H9 (cell line): ENCODE data around the gene PREP. TPM values are rescaled to one million over a fixed set of nuclear protein-coding genes. Genes with fewer than 3 reads are reported as not detected.

Experiments used
- DNase-seq: peaks from one replicate; pipeline ENCODE4 v3.0.0-alpha.2; 2017
- H2AFZ ChIP-seq: one replicate; pipeline ENCODE4 v1.6.1; 2013; ENCODE audit warnings: mild to moderate bottlenecking, low read length, control low read depth, moderate library complexity
- H2AK5ac ChIP-seq: 2 replicates; pipeline ENCODE4 v1.6.1; 2013; ENCODE audit warnings: low read length, control low read depth, mixed read lengths; ENCODE audit not compliant: insufficient read length
- H2BK120ac ChIP-seq: one replicate; pipeline ENCODE4 v1.6.1; 2013; ENCODE audit warnings: low read depth, mild to moderate bottlenecking, low read length, control low read depth, inconsistent platforms; ENCODE audit not compliant: poor library complexity, severe bottlenecking
- H2BK12ac ChIP-seq: 2 replicates; pipeline ENCODE4 v1.6.1; 2013; ENCODE audit warnings: low read length, control low read depth, mixed read lengths, low read depth; ENCODE audit not compliant: insufficient read length
- H2BK15ac ChIP-seq: 2 replicates; pipeline ENCODE4 v1.6.1; 2013; ENCODE audit warnings: low read depth, low read length, control low read depth
- H2BK20ac ChIP-seq: one replicate; pipeline ENCODE4 v1.6.1; 2013; ENCODE audit warnings: low read depth, mild to moderate bottlenecking, low read length, control low read depth, inconsistent platforms; ENCODE audit not compliant: poor library complexity, severe bottlenecking
- H2BK5ac ChIP-seq: 2 replicates; pipeline ENCODE4 v1.6.1; 2013; ENCODE audit warnings: low read length, control low read depth, mixed read lengths; ENCODE audit not compliant: insufficient read length
- H3K14ac ChIP-seq: 2 replicates; pipeline ENCODE4 v1.6.1; 2013; ENCODE audit warnings: low read length, control low read depth; ENCODE audit not compliant: insufficient read depth
- H3K18ac ChIP-seq: 2 replicates; pipeline ENCODE4 v1.6.1; 2013; ENCODE audit warnings: low read depth, mild to moderate bottlenecking, mixed read lengths, low read length, control low read depth; ENCODE audit not compliant: insufficient read length
- H3K23ac ChIP-seq: 2 replicates; pipeline ENCODE4 v1.6.1; 2013; ENCODE audit warnings: low read length, control low read depth, mixed read lengths, low read depth; ENCODE audit not compliant: insufficient read length
- H3K23me2 ChIP-seq: 2 replicates; pipeline ENCODE4 v1.6.1; 2013; ENCODE audit warnings: low read depth, mild to moderate bottlenecking, mixed read lengths, low read length, control low read depth; ENCODE audit not compliant: insufficient read length, poor library complexity, severe bottlenecking
- H3K27ac ChIP-seq: 2 replicates; pipeline ENCODE4 v1.5.1; 2013; ENCODE audit warnings: low read length, control low read depth, mixed read lengths, low read depth; ENCODE audit not compliant: insufficient read length
- H3K27me3 ChIP-seq: 2 replicates; pipeline ENCODE4 v1.6.1; 2013; ENCODE audit warnings: low read length, control low read depth, inconsistent platforms; ENCODE audit not compliant: insufficient read depth
- H3K4ac ChIP-seq: 2 replicates; pipeline ENCODE4 v1.6.1; 2013; ENCODE audit warnings: low read depth, mild to moderate bottlenecking, control low read depth, inconsistent platforms, low read length, moderate library complexity
- H3K4me1 ChIP-seq: 2 replicates; pipeline ENCODE4 v1.6.1; 2013; ENCODE audit warnings: low read length, control low read depth, inconsistent platforms; ENCODE audit not compliant: insufficient read depth
- H3K4me2 ChIP-seq: 2 replicates; pipeline ENCODE4 v1.6.1; 2013; ENCODE audit warnings: low read length, control low read depth, mixed read lengths; ENCODE audit not compliant: insufficient read length, insufficient read depth
- H3K56ac ChIP-seq: 2 replicates; pipeline ENCODE4 v1.6.1; 2013; ENCODE audit warnings: low read depth, mild to moderate bottlenecking, mixed read lengths, low read length, control low read depth; ENCODE audit not compliant: insufficient read length
- H3K79me1 ChIP-seq: 2 replicates; pipeline ENCODE4 v1.6.1; 2013; ENCODE audit warnings: low read depth, mild to moderate bottlenecking, moderate library complexity, low read length, control low read depth, inconsistent platforms; ENCODE audit not compliant: insufficient read depth, poor library complexity, severe bottlenecking
- H3K79me2 ChIP-seq: 2 replicates; pipeline ENCODE4 v1.6.1; 2013; ENCODE audit warnings: low read length, control low read depth, inconsistent platforms; ENCODE audit not compliant: insufficient read depth
- H3K9ac ChIP-seq: 2 replicates; pipeline ENCODE4 v1.6.1; 2013; ENCODE audit warnings: low read length, control low read depth, mixed read lengths; ENCODE audit not compliant: insufficient read length; ENCODE audit errors: extremely low read depth
- H3K9me3 ChIP-seq: one replicate; pipeline ENCODE4 v1.6.1; 2013; ENCODE audit warnings: low read depth, low read length, inconsistent platforms; ENCODE audit not compliant: control insufficient read depth
- H3T11ph ChIP-seq: one replicate; pipeline ENCODE4 v1.6.1; 2013; ENCODE audit warnings: mild to moderate bottlenecking, low read length, control low read depth, inconsistent platforms
- H4K20me1 ChIP-seq: one replicate; pipeline ENCODE4 v1.6.1; 2013; ENCODE audit not compliant: control insufficient read depth, insufficient read length, insufficient read depth
- H4K5ac ChIP-seq: 2 replicates; pipeline ENCODE4 v1.6.1; 2013; ENCODE audit warnings: low read depth, mild to moderate bottlenecking, mixed read lengths, low read length, control low read depth; ENCODE audit not compliant: insufficient read length
- H4K8ac ChIP-seq: replicated peaks from 2 replicates; pipeline ENCODE4 v1.6.1; 2013; ENCODE audit warnings: low read length, control low read depth, mixed read lengths, low read depth; ENCODE audit not compliant: insufficient read length
- H4K91ac ChIP-seq: 2 replicates; pipeline ENCODE4 v1.6.1; 2013; ENCODE audit warnings: low read depth, mild to moderate bottlenecking, moderate library complexity, mixed read lengths, low read length, control low read depth; ENCODE audit not compliant: insufficient read length
- H3K27ac Mint-ChIP-seq, 3 experiments: 2 replicates in 2 of 3; 3 replicates in 1 of 3; pipeline ENCODE4 v1.8.0; 2020 to 2021; ENCODE audit warnings: mixed read lengths in 3 of 3, mild to moderate bottlenecking in 1 of 3, moderate library complexity in 1 of 3
- H3K27me3 Mint-ChIP-seq: 2 replicates; pipeline ENCODE4 v1.8.0; 2021; ENCODE audit warnings: low read depth, mild to moderate bottlenecking, moderate library complexity, mixed read lengths
- H3K36me3 Mint-ChIP-seq, 3 experiments: 2 replicates in 2 of 3; 3 replicates in 1 of 3; pipeline ENCODE4 v1.8.0; 2020 to 2021; ENCODE audit warnings: low read depth in 3 of 3, mixed read lengths in 3 of 3; ENCODE audit not compliant: insufficient read depth in 1 of 3
- H3K4me1 Mint-ChIP-seq, 2 experiments: 2 replicates each; pipeline ENCODE4 v1.8.0; 2020; ENCODE audit warnings: mixed read lengths in 2 of 2
- H3K4me3 Mint-ChIP-seq, 2 experiments: 2 replicates in 1 of 2; 3 replicates in 1 of 2; pipeline ENCODE4 v1.8.0; 2020 to 2021; ENCODE audit warnings: mild to moderate bottlenecking in 2 of 2, mixed read lengths in 2 of 2, moderate library complexity in 1 of 2
- H3K9me3 Mint-ChIP-seq, 2 experiments: 2 replicates in 1 of 2; 3 replicates in 1 of 2; pipeline ENCODE4 v1.8.0; 2020; ENCODE audit warnings: mild to moderate bottlenecking in 2 of 2, mixed read lengths in 2 of 2, moderate library complexity in 1 of 2
- WGBS: extraction: QIAGEN DNeasy Blood & Tissue Kit; methylation state at CpG from one replicate; pipeline ENCODE4 v1.1.7; 2013; ENCODE audit warnings: missing lambda C conversion rate, low lambda C conversion rate, mixed read lengths; ENCODE audit not compliant: insufficient read length; ENCODE audit errors: extremely low coverage; 5-methylcytosine and 5-hydroxymethylcytosine counted together
- total RNA-seq: library from RNA; stranded (reverse); gene quantifications from 2 replicates; pipeline ENCODE4 v1.2.1, GENCODE V29; 2021
- TF ChIP-seq, protein P1 (sequence below): fragments of 200-600 bp; sonication (generic); conservative IDR thresholded peaks from 3 replicates; pipeline ENCODE4 v1.8.0; 2021; ENCODE audit warnings: antibody characterized with exemption, mild to moderate bottlenecking

PREP gene
- total RNA-seq, 1 experiment from 2014 or later, result 54.0 TPM

DNA sequence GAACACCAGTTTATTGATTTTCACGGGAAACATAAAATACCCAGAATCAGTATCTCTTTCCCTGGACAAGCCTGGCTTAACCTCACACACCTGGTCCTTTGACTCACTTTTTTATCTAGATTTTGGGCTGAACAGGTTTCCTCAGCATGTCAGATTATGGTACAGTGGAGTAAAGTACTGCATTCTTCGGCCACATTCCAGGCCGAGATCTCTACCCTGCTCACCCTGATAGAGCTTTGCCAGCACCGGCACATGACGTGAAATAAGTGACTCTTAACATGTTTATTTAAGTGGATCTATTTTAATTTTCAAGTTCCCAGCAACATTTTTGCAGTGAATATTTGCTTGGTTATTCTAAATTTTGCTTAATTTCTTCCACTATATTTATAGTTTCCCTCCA, 144.1 kb downstream of the PREP start:
- H3K27ac ChIP-seq, result no peak overlapping the region
- no peak overlapping the region for H3K4me2 ChIP-seq
- no peaks in the 10 kb centered on the region for H3K23me2 ChIP-seq
- no peak overlapping the region for H4K5ac ChIP-seq
- H3K14ac ChIP-seq, result no peak overlapping the region
- Mint-ChIP-seq H3K27ac (no peak overlapping the region), H3K36me3 (no peaks in the 10 kb centered on the region), H3K9me3 (no peaks in the 10 kb centered on the region; a peak in 1 of 5 replicates), H3K27me3 (no peaks in the 10 kb centered on the region; the same call in 1 of the 2 replicates), H3K4me1 (peaks cover 29 to 30% of the 10 kb centered on the region in 2 experiments), H3K4me3 (no peak overlapping the region)
- no peak overlapping the region for H3K56ac ChIP-seq
- no peaks in the 10 kb centered on the region for H3K79me1 ChIP-seq
- no peak overlapping the region for H2BK15ac ChIP-seq
- H4K8ac ChIP-seq, result no peak overlapping the region
- DNase-seq, result no peak
- no peak overlapping the region for H3T11ph ChIP-seq
- H2BK12ac ChIP-seq, result no peak overlapping the region
- H2BK20ac ChIP-seq, result no peak overlapping the region
- no peak overlapping the region for H3K9ac ChIP-seq
- H2AK5ac ChIP-seq, result no peak overlapping the region
- H4K91ac ChIP-seq, result no peak overlapping the region
- TF ChIP-seq, protein P1, sequence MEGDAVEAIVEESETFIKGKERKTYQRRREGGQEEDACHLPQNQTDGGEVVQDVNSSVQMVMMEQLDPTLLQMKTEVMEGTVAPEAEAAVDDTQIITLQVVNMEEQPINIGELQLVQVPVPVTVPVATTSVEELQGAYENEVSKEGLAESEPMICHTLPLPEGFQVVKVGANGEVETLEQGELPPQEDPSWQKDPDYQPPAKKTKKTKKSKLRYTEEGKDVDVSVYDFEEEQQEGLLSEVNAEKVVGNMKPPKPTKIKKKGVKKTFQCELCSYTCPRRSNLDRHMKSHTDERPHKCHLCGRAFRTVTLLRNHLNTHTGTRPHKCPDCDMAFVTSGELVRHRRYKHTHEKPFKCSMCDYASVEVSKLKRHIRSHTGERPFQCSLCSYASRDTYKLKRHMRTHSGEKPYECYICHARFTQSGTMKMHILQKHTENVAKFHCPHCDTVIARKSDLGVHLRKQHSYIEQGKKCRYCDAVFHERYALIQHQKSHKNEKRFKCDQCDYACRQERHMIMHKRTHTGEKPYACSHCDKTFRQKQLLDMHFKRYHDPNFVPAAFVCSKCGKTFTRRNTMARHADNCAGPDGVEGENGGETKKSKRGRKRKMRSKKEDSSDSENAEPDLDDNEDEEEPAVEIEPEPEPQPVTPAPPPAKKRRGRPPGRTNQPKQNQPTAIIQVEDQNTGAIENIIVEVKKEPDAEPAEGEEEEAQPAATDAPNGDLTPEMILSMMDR, result no peak
- H3K23ac ChIP-seq, result no peak overlapping the region
- H3K79me2 ChIP-seq, result no peaks in the 10 kb centered on the region
- no peak overlapping the region for H2BK120ac ChIP-seq
- no peaks in the 10 kb centered on the region for H3K27me3 ChIP-seq
- H3K18ac ChIP-seq, result no peak overlapping the region
- no CpG with 5 or more reads among the region's 5 CpGs for WGBS
- H3K4ac ChIP-seq, result no peak overlapping the region
- no peak overlapping the region for H2BK5ac ChIP-seq
- no peak overlapping the region for H2AFZ ChIP-seq
- no peaks in the 10 kb centered on the region for H3K9me3 ChIP-seq
- no peaks in the 10 kb centered on the region for H4K20me1 ChIP-seq
- H3K4me1 ChIP-seq, result peaks cover 4% of the 10 kb centered on the region; the same call in 1 of the 2 replicates
